ENCODE results near the gene NPW. TPM values are rescaled to one million over a fixed set of nuclear protein-coding genes. Genes with fewer than 3 reads are reported as not detected.

The NPW gene
- total and polyA plus RNA-seq, 2 donors (not counting 3 experiments of a cell fraction or from before 2014, with no cell fraction given) = 0.84 to 3.3 TPM

GRCh38 chr16:2056077-2056476 lies 36.5 kb downstream of the NPW start:
- H2AFZ ChIP-seq (ENCODE audit: low read depth, low read length) = no peak overlapping the region
- peak; percentile 48 for FAIRE-seq
- BruUV-seq (replicated peaks) = no TSS peak

More at GRCh38 chr16:2056077-2056476, 36.5 kb downstream of the NPW start:
- Histone ChIP-seq H3K9me3 (replicated peaks; ENCODE audit: control insufficient read depth, insufficient read depth, low read length) (no peaks in the 10 kb centered on the region), H3K9ac (replicated peaks; ENCODE audit: extremely low read depth, insufficient read depth, low read length) (no peak overlapping the region), H3K36me3 (ENCODE audit: control insufficient read depth in 2 of 2, extremely low read depth in 1 of 2, insufficient read depth in 2 of 2, low read length in 2 of 2) (peaks cover 5 to 49% of the 10 kb centered on the region in 2 experiments), H4K20me1 (replicated peaks; ENCODE audit: control insufficient read depth, extremely low read depth, insufficient read depth, low read length) (no peaks in the 10 kb centered on the region), H3K27me3 (ENCODE audit: control insufficient read depth in 2 of 2, insufficient read depth in 2 of 2, low read length in 2 of 2) (no peaks in the 10 kb centered on the region), H3K4me1 (ENCODE audit: control insufficient read depth, extremely low read depth, insufficient read depth, low read length) (no peaks in the 10 kb centered on the region), H3K27ac (ENCODE audit: insufficient read depth, low read depth, low read length) (no peak overlapping the region), H3K4me3 (replicated peaks in 1 of 3; ENCODE audit: insufficient read depth in 1 of 3, low read depth in 1 of 3, low read length in 3 of 3) (no peak overlapping the region), H3K9me1 (replicated peaks; ENCODE audit: control insufficient read depth, extremely low read depth, insufficient read depth, low read length) (no peaks in the 10 kb centered on the region), H3K4me2 (ENCODE audit: insufficient read depth, low read length) (no peak overlapping the region), H3K79me2 (ENCODE audit: control insufficient read depth, insufficient read depth, low read length) (no peaks in the 10 kb centered on the region)
- no peak for DNase-seq (ENCODE audit: low read depth, low spot score)
- peak in 1 of 2 donors; percentile 40 for TF ChIP-seq CTCF (IDR thresholded peaks at IDR 0.05; ENCODE audit: extremely low read depth in 1 of 2, insufficient read depth in 1 of 2, low read depth in 1 of 2, low read length in 2 of 2)
- no peak for TF ChIP-seq POLR2AphosphoS5 (IDR thresholded peaks at IDR 0.05; ENCODE audit: insufficient read depth, low read depth, low read length)
- no peak for TF ChIP-seq MYC (IDR thresholded peaks at IDR 0.05; ENCODE audit: low read depth, low read length)
- TF ChIP-seq POLR2A (IDR thresholded peaks at IDR 0.05; ENCODE audit: low read depth, low read length) = no peak
- ChIA-PET POLR2A (no interaction called here), CTCF (interaction anchor here (0.6 to 3.1 kb wide), 11 partner anchors 8 to 195 kb away, joined by 3 to 93 read pairs (median 4); partner anchors contain the start of genes ECI1, NTHL1 and TSC2)
- dilution Hi-C loops (cut with MboI; ENCODE audit: extremely low pct_ligation_motif_present, low sequenced_read_pairs) = no loop called here
- intact Hi-C loops (cut with micrococcal nuclease) = loop anchor here (2.0 kb wide), 1 partner anchor 33 kb away; no protein-coding TSS in a partner anchor
